CD4-positive, alpha-beta memory T cell (primary cell): ENCODE measurements around the gene DERL3. TPM values are rescaled to one million over a fixed set of nuclear protein-coding genes. Genes with fewer than 3 reads are reported as not detected.
A peak's percentile ranks its signal among the peaks of the same experiment; 100 is the strongest.

Experiments used
- CTCF ChIA-PET: fragments of 350-600 bp; sonication (Branson Sonifier 250); formaldehyde crosslinking; loops from one replicate; lab custom pipeline; 2021; ENCODE audit warnings: inconsistent platforms; ENCODE audit not compliant: partially characterized antibody; lab: Charles Lee
- POLR2A ChIA-PET: fragments of 350-600 bp; sonication (Branson Sonifier 250); formaldehyde crosslinking; loops from one replicate; lab custom pipeline; 2021; ENCODE audit not compliant: partially characterized antibody; lab: Charles Lee
- DNase-seq, 5 donors: peaks; one replicate each; pipeline versions ENCODE4 v3.0.0 to v3.0.0-alpha.2; 2020 to 2022; ENCODE audit warnings: mixed read lengths in 1 of 5
- H3K27ac ChIP-seq: one replicate; pipeline ENCODE4 v1.7.0; 2013; ENCODE audit warnings: low read depth, low read length
- H3K27me3 ChIP-seq: 2 replicates; pipeline ENCODE4 v1.7.0; 2013; ENCODE audit warnings: mild to moderate bottlenecking, low read length, moderate library complexity; ENCODE audit not compliant: insufficient read depth
- H3K36me3 ChIP-seq: 2 replicates; pipeline ENCODE4 v1.7.0; 2013; ENCODE audit warnings: mild to moderate bottlenecking, low read length, moderate library complexity; ENCODE audit not compliant: insufficient read depth
- H3K4me1 ChIP-seq: 2 replicates; pipeline ENCODE4 v1.7.0; 2013; ENCODE audit warnings: mild to moderate bottlenecking, low read length, moderate library complexity; ENCODE audit not compliant: insufficient read depth
- H3K4me3 ChIP-seq, 2 donors: one replicate each; pipeline ENCODE4 v1.7.0; 2013; ENCODE audit warnings: low read length in 2 of 2, mild to moderate bottlenecking in 1 of 2
- H3K9me3 ChIP-seq, 2 donors: one replicate each; pipeline ENCODE4 v1.7.0; 2013; ENCODE audit warnings: low read length in 2 of 2, control low read depth in 1 of 2; ENCODE audit not compliant: control insufficient read depth in 1 of 2
- H3K27ac Mint-ChIP-seq, 7 donors: one replicate each; pipeline ENCODE4 v1.8.0; 2020 to 2021; ENCODE audit warnings: mixed read lengths in 7 of 7, mild to moderate bottlenecking in 6 of 7, inconsistent platforms in 3 of 7, moderate library complexity in 3 of 7
- H3K27me3 Mint-ChIP-seq, 2 donors: one replicate each; pipeline ENCODE4 v1.8.0; 2020 to 2021; ENCODE audit warnings: mixed read lengths in 2 of 2
- H3K36me3 Mint-ChIP-seq, 2 donors: one replicate each; pipeline ENCODE4 v1.8.0; 2020 to 2021; ENCODE audit warnings: mixed read lengths in 2 of 2, inconsistent platforms in 1 of 2, mild to moderate bottlenecking in 1 of 2
- H3K4me1 Mint-ChIP-seq, 4 donors: one replicate each; pipeline ENCODE4 v1.8.0; 2020 to 2021; ENCODE audit warnings: mixed read lengths in 4 of 4, mild to moderate bottlenecking in 1 of 4
- H3K4me3 Mint-ChIP-seq, 8 donors: one replicate each; pipeline ENCODE4 v1.8.0; 2020 to 2021; ENCODE audit warnings: mixed read lengths in 8 of 8, mild to moderate bottlenecking in 7 of 8, moderate library complexity in 6 of 8, inconsistent platforms in 3 of 8
- H3K9me3 Mint-ChIP-seq, 8 donors: one replicate each; pipeline ENCODE4 v1.8.0; 2020 to 2021; ENCODE audit warnings: mixed read lengths in 8 of 8, mild to moderate bottlenecking in 5 of 8, inconsistent platforms in 3 of 8, moderate library complexity in 1 of 8
- intact Hi-C: fragments of 100-400 bp; cut with micrococcal nuclease; formaldehyde crosslinking; loops from one replicate; pipeline ENCODE4 v1.15.1; 2023
- polyA plus RNA-seq, 2 donors: library from polyadenylated mRNA; unstranded; fragments of 300-500 nt; fragmentation: Illumina TruSeq; gene quantifications; one replicate each; pipeline ENCODE4 v1.2.3, GENCODE V29; 2021
- total RNA-seq, 2 experiments: library from RNA; stranded (reverse); gene quantifications; one replicate each; pipeline ENCODE4 v1.2.3, GENCODE V29; 2021

DERL3 gene
- total RNA-seq: 1 to 10 TPM; 1.9 to 2.9 TPM
- polyA plus RNA-seq: 1 to 10 TPM in 1 of 2 donors, under 1 TPM in 1; 0.25 to 1.5 TPM

GRCh38 chr22:23838681-23839468 is at the start of gene DERL3:
TSS of gene DERL3 (minus strand) at chr22:23839006. CDS start at chr22:23838987, 19 bp downstream.
- Histone ChIP-seq H3K36me3 (peaks cover 5% of the 10 kb centered on the region), H3K27me3 (no peaks in the 10 kb centered on the region), H3K4me3 (peak within 1 kb of the TSS in 1 of 2 donors; percentile 83), H3K4me1 (peaks cover 14% of the 10 kb centered on the region), H3K9me3 (no peaks in the 10 kb centered on the region), H3K27ac (peak within 1 kb of the TSS; percentile 24)
- Mint-ChIP-seq H3K4me3 (peak within 1 kb of the TSS; percentile 85 to 96 (median 91)), H3K4me1 (peaks cover 14 to 30% (median 20%) of the 10 kb centered on the region in 4 donors), H3K27me3 (no peaks in the 10 kb centered on the region), H3K27ac (peak within 1 kb of the TSS; percentile 83 to 97 (median 93)), H3K9me3 (peaks cover 0 to 3% (median 0%) of the 10 kb centered on the region in 8 donors), H3K36me3 (peaks cover 0 to 8% of the 10 kb centered on the region in 2 donors)
- DNase-seq: peak; percentile 93 to 96 (median 95)
- POLR2A ChIA-PET: interaction anchor here (1.0 to 1.9 kb wide), 2 partner anchors 19 to 55 kb away, joined by 3 to 16 read pairs; partner anchors contain the start of genes MIF and SLC2A11
- intact Hi-C loops: loop anchor here (1.0 to 10.0 kb wide), 4 partner anchors 52 to 144 kb away; partner anchors contain the start of genes MMP11 and RGL4
- CTCF ChIA-PET: no interaction called here

- Histone ChIP-seq H3K27ac (no peak overlapping the region), H3K4me3 (no peak overlapping the region), H3K4me1 (no peaks in the 10 kb centered on the region), H3K27me3 (no peaks in the 10 kb centered on the region), H3K9me3 (no peaks in the 10 kb centered on the region), H3K36me3 (no peaks in the 10 kb centered on the region)
- Mint-ChIP-seq H3K27me3 (no peaks in the 10 kb centered on the region), H3K4me3 (no peak overlapping the region), H3K4me1 (no peaks in the 10 kb centered on the region), H3K9me3 (no peaks in the 10 kb centered on the region), H3K27ac (no peak overlapping the region), H3K36me3 (peaks cover 4 to 8% of the 10 kb centered on the region in 2 donors)
- CTCF ChIA-PET: no interaction called here
- POLR2A ChIA-PET: interaction anchor here (1.5 kb wide), 1 partner anchor 10 kb away, joined by 4 read pairs; the partner anchor contains the start of gene MIF
- DNase-seq: no peak
- intact Hi-C loops: no loop called here
These were observed 45.3 kb upstream of the DERL3 start for GRCh38 chr22:23884140-23884539.

GRCh38 chr22:23883658-23884057 is 44.9 kb upstream of the DERL3 start:
- H3K36me3 ChIP-seq: no peaks in the 10 kb centered on the region
- H3K9me3 ChIP-seq: no peaks in the 10 kb centered on the region
- ChIA-PET CTCF (interaction anchor here (1.2 kb wide), 1 partner anchor 11 kb away, joined by 3 read pairs; the partner anchor contains the start of gene MIF), POLR2A (interaction anchor here (1.5 kb wide), 1 partner anchor 11 kb away, joined by 4 read pairs; the partner anchor contains the start of gene MIF)
- Mint-ChIP-seq H3K27ac (no peak overlapping the region), H3K4me1 (no peaks in the 10 kb centered on the region), H3K36me3 (peaks cover 6 to 10% of the 10 kb centered on the region in 2 donors), H3K4me3 (no peak overlapping the region), H3K27me3 (no peaks in the 10 kb centered on the region), H3K9me3 (no peaks in the 10 kb centered on the region)
- no peak overlapping the region for H3K27ac ChIP-seq
- H3K4me1 ChIP-seq: no peaks in the 10 kb centered on the region
- H3K4me3 ChIP-seq: no peak overlapping the region
- no peaks in the 10 kb centered on the region for H3K27me3 ChIP-seq
- DNase-seq: no peak
- intact Hi-C loops: no loop called here

GRCh38 chr22:23882370-23882769 is 43.6 kb upstream of the DERL3 start:
- no peak overlapping the region for H3K27ac ChIP-seq
- H3K9me3 ChIP-seq: no peaks in the 10 kb centered on the region
- ChIA-PET CTCF (interaction anchor here (1.3 kb wide), 1 partner anchor 11 kb away, joined by 3 read pairs; no protein-coding TSS in a partner anchor), POLR2A (interaction anchor here (1.1 kb wide), 1 partner anchor 12 kb away, joined by 3 read pairs; the partner anchor contains the start of gene MIF)
- H3K4me1 ChIP-seq: no peaks in the 10 kb centered on the region
- intact Hi-C loops: no loop called here
- no peak overlapping the region for H3K27ac Mint-ChIP-seq
- H3K27me3 Mint-ChIP-seq: no peaks in the 10 kb centered on the region
- no peak overlapping the region for H3K4me3 ChIP-seq
- no peaks in the 10 kb centered on the region for H3K27me3 ChIP-seq
- peaks cover 14 to 17% of the 10 kb centered on the region in 2 donors for H3K36me3 Mint-ChIP-seq
- peaks cover 3% of the 10 kb centered on the region for H3K36me3 ChIP-seq
- no peak overlapping the region for H3K4me3 Mint-ChIP-seq
- H3K9me3 Mint-ChIP-seq: no peaks in the 10 kb centered on the region
- H3K4me1 Mint-ChIP-seq: no peaks in the 10 kb centered on the region
- no peak for DNase-seq

GRCh38 chr22:23878219-23878618 is 39.4 kb upstream of the DERL3 start:
- Mint-ChIP-seq H3K27ac (no peak overlapping the region), H3K4me3 (no peak overlapping the region), H3K27me3 (no peaks in the 10 kb centered on the region), H3K9me3 (no peaks in the 10 kb centered on the region), H3K4me1 (no peaks in the 10 kb centered on the region), H3K36me3 (peaks cover 25 to 32% of the 10 kb centered on the region in 2 donors)
- H3K36me3 ChIP-seq: peaks cover 3% of the 10 kb centered on the region
- CTCF ChIA-PET: no interaction called here
- H3K27me3 ChIP-seq: no peaks in the 10 kb centered on the region
- DNase-seq: no peak
- H3K27ac ChIP-seq: no peak overlapping the region
- H3K4me3 ChIP-seq: no peak overlapping the region
- H3K4me1 ChIP-seq: no peaks in the 10 kb centered on the region
- intact Hi-C loops: no loop called here
- POLR2A ChIA-PET: interaction anchor here (1.1 kb wide), 1 partner anchor 21 kb away, joined by 3 read pairs; the partner anchor contains the start of gene SLC2A11
- H3K9me3 ChIP-seq: no peaks in the 10 kb centered on the region

- ChIA-PET CTCF (no interaction called here), POLR2A (interaction anchor here (1.1 kb wide), 1 partner anchor 20 kb away, joined by 3 read pairs; the partner anchor contains the start of gene SLC2A11)
- intact Hi-C loops: no loop called here
- Mint-ChIP-seq H3K27me3 (no peaks in the 10 kb centered on the region), H3K36me3 (peaks cover 25 to 32% of the 10 kb centered on the region in 2 donors), H3K27ac (no peak overlapping the region), H3K4me1 (no peaks in the 10 kb centered on the region), H3K4me3 (no peak overlapping the region), H3K9me3 (no peaks in the 10 kb centered on the region)
- H3K27me3 ChIP-seq: no peaks in the 10 kb centered on the region
- H3K4me3 ChIP-seq: no peak overlapping the region
- H3K4me1 ChIP-seq: no peaks in the 10 kb centered on the region
- H3K36me3 ChIP-seq: peaks cover 3% of the 10 kb centered on the region
- H3K9me3 ChIP-seq: no peaks in the 10 kb centered on the region
- no peak for DNase-seq
- no peak overlapping the region for H3K27ac ChIP-seq
These were observed 38.8 kb upstream of the DERL3 start for GRCh38 chr22:23877566-23877965.

GRCh38 chr22:23875801-23876200 is 37.0 kb upstream of the DERL3 start:
- DNase-seq: no peak
- H3K36me3 ChIP-seq: peaks cover 3% of the 10 kb centered on the region
- H3K9me3 ChIP-seq: no peaks in the 10 kb centered on the region
- H3K4me3 ChIP-seq: no peak overlapping the region
- Mint-ChIP-seq H3K4me1 (no peaks in the 10 kb centered on the region), H3K27ac (peak overlapping the region in 1 of 7 donors; percentile 32), H3K4me3 (no peak overlapping the region), H3K27me3 (no peaks in the 10 kb centered on the region), H3K9me3 (no peaks in the 10 kb centered on the region), H3K36me3 (peaks cover 22 to 23% of the 10 kb centered on the region in 2 donors)
- CTCF ChIA-PET: no interaction called here
- H3K4me1 ChIP-seq: no peaks in the 10 kb centered on the region
- POLR2A ChIA-PET: no interaction called here
- no peaks in the 10 kb centered on the region for H3K27me3 ChIP-seq
- no peak overlapping the region for H3K27ac ChIP-seq
- intact Hi-C loops: no loop called here
